Esophagus muscularis mucosa (tissue), 4 donors: ENCODE results near the gene ZNF423.

Source experiments
- CTCF ChIP-seq, 3 experiments: fragments of 200-600 bp in 2 of 3; fragments of 450-650 bp in 1 of 3; sonication (generic) in 2 of 3; IDR thresholded peaks; one replicate each; pipeline ENCODE4 v1.5.1; 2017 to 2019; ENCODE audit warnings: antibody characterized with exemption in 3 of 3, mild to moderate bottlenecking in 2 of 3, moderate library complexity in 1 of 3
- EP300 ChIP-seq: sonication (generic); formaldehyde crosslinking; IDR thresholded peaks from one replicate; pipeline ENCODE4 v1.6.1; 2017; ENCODE audit warnings: antibody characterized with exemption
- POLR2A ChIP-seq: fragments of 450-650 bp; IDR thresholded peaks from one replicate; pipeline ENCODE4 v1.6.1; 2017; ENCODE audit warnings: antibody characterized with exemption, moderate library complexity, mild to moderate bottlenecking, low read depth
- POLR2AphosphoS5 ChIP-seq, 2 donors: sonication (generic); formaldehyde crosslinking; IDR thresholded peaks; one replicate each; pipeline ENCODE4 v1.6.1; 2017; ENCODE audit warnings: antibody characterized with exemption in 2 of 2

GRCh38 chr16:49828533-49829267 is 27.2 kb downstream of the ZNF423 start:
- no peak for TF ChIP-seq EP300
- TF ChIP-seq POLR2AphosphoS5 (IDR thresholded peaks at IDR 0.05), result no peak
- no peak for TF ChIP-seq CTCF (IDR thresholded peaks at IDR 0.05)
- TF ChIP-seq POLR2A, result no peak
